Body of pancreas (tissue), 4 donors: ENCODE results near the gene ASB8.

ENCODE experiments used
- CTCF ChIP-seq, 7 experiments: fragments of 450-650 bp in 4 of 7; fragments of 200-600 bp in 3 of 7; sonication (generic) in 3 of 7; IDR thresholded peaks; one replicate each; pipeline ENCODE4 v1.5.1; 2016 to 2019; ENCODE audit warnings: antibody characterized with exemption in 7 of 7
- POLR2A ChIP-seq, 3 donors: fragments of 450-650 bp; IDR thresholded peaks; one replicate each; pipeline ENCODE4 v1.6.1; 2016; ENCODE audit warnings: antibody characterized with exemption in 3 of 3, mild to moderate bottlenecking in 2 of 3

GRCh38 chr12:48182631-48183030, 25.3 kb upstream of the ASB8 start:
- TF ChIP-seq CTCF (IDR thresholded peaks at IDR 0.05) (no peak), POLR2A (IDR thresholded peaks at IDR 0.05) (no peak)
